Right hindlimb (tissue), 1 donor: ENCODE results near the gene CRISPLD2.

Source experiments
- DNase-seq: peaks from one replicate; pipeline ENCODE4 v3.0.0-alpha.2; 2018

Gene CRISPLD2

GRCh38 chr16:84918006-84918909, 98.5 kb downstream of the CRISPLD2 start:
- no peak for DNase-seq

- DNase-seq = no peak
These were observed 99.5 kb downstream of the CRISPLD2 start for GRCh38 chr16:84919269-84919668.

GRCh38 chr16:84919708-84920107, 99.9 kb downstream of the CRISPLD2 start:
- DNase-seq = peak; percentile 48

GRCh38 chr16:84920333-84920732, 100.5 kb downstream of the CRISPLD2 start:
- DNase-seq = no peak

- DNase-seq = peak; percentile 90
These were observed 102.8 kb downstream of the CRISPLD2 start for GRCh38 chr16:84922351-84923120.

GRCh38 chr16:84924331-84925091, 104.7 kb downstream of the CRISPLD2 start:
- peak; percentile 86 for DNase-seq

- DNase-seq = peak; percentile 49
These were observed 105.4 kb downstream of the CRISPLD2 start for GRCh38 chr16:84925092-84925772.

GRCh38 chr16:84925773-84926372, 106.1 kb downstream of the CRISPLD2 start:
- no peak for DNase-seq

GRCh38 chr16:84926462-84926861, 106.7 kb downstream of the CRISPLD2 start:
- DNase-seq = no peak

GRCh38 chr16:84927621-84928591, 108.1 kb downstream of the CRISPLD2 start:
- no peak for DNase-seq

GRCh38 chr16:84928679-84929420, 109.1 kb downstream of the CRISPLD2 start:
- peak; percentile 65 for DNase-seq

- peak; percentile 34 for DNase-seq
These were observed 109.9 kb downstream of the CRISPLD2 start for GRCh38 chr16:84929421-84930297.

GRCh38 chr16:84930298-84931106, 110.7 kb downstream of the CRISPLD2 start:
- DNase-seq = no peak

- no peak for DNase-seq
These were observed 111.3 kb downstream of the CRISPLD2 start for GRCh38 chr16:84931107-84931494.

GRCh38 chr16:84931506-84931905, 111.7 kb downstream of the CRISPLD2 start:
- no peak for DNase-seq

- DNase-seq = peak; percentile 52
These were observed 112.9 kb downstream of the CRISPLD2 start for GRCh38 chr16:84932681-84933080.

- DNase-seq = peak; percentile 74
These were observed 114.2 kb downstream of the CRISPLD2 start for GRCh38 chr16:84933774-84934631.
